ENCODE measurements around the gene CDADC1.
"Not testable (repeated sequence)": the region's sequence is repeated elsewhere in the genome, so short reads cannot be mapped to it uniquely, and the experiment has no call there.

The CDADC1 gene

DNA sequence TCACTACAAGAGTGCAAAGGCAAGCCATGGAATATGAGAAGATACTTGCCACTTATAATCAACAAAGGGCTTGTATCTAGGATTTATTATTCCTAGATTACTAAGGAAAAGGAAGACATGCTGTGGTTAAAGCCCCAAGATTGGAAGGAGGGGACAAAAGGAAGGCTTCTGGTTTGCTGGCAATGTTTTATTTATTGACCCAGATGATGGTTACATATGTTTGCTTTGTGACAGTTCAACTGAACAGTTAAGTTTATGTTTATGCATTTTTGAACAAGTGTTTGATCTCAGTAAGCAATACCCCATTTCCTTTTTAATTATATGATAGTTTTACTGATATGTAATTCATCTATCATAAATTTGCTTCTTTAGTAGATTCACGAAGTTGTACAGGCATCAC, 40.3 kb downstream of the CDADC1 start:
- Histone ChIP-seq H3K27me3 (ENCODE audit: insufficient read depth, low read depth, severe bottlenecking) (no peaks in the 10 kb centered on the region), H3K4me3 (ENCODE audit: low read depth, low read length) (no peak overlapping the region), H3K36me3 (no peaks in the 10 kb centered on the region), H3K27ac (no peak overlapping the region), H3K9me3 (ENCODE audit: severe bottlenecking) (no peaks in the 10 kb centered on the region)
- TF ChIP-seq, protein P1, sequence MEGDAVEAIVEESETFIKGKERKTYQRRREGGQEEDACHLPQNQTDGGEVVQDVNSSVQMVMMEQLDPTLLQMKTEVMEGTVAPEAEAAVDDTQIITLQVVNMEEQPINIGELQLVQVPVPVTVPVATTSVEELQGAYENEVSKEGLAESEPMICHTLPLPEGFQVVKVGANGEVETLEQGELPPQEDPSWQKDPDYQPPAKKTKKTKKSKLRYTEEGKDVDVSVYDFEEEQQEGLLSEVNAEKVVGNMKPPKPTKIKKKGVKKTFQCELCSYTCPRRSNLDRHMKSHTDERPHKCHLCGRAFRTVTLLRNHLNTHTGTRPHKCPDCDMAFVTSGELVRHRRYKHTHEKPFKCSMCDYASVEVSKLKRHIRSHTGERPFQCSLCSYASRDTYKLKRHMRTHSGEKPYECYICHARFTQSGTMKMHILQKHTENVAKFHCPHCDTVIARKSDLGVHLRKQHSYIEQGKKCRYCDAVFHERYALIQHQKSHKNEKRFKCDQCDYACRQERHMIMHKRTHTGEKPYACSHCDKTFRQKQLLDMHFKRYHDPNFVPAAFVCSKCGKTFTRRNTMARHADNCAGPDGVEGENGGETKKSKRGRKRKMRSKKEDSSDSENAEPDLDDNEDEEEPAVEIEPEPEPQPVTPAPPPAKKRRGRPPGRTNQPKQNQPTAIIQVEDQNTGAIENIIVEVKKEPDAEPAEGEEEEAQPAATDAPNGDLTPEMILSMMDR (IDR thresholded peaks at IDR 0.05; ENCODE audit: low read depth, low read length) = no peak
- no peak for DNase-seq

GRCh38 chr13:49288458-49288857, 40.7 kb downstream of the CDADC1 start:
- Histone ChIP-seq H3K36me3 (no peaks in the 10 kb centered on the region), H3K27me3 (ENCODE audit: insufficient read depth, low read depth, severe bottlenecking) (no peaks in the 10 kb centered on the region), H3K27ac (no peak overlapping the region), H3K4me3 (ENCODE audit: low read depth, low read length) (no peak overlapping the region), H3K9me3 (ENCODE audit: severe bottlenecking) (no peaks in the 10 kb centered on the region)
- TF ChIP-seq, protein P1 (IDR thresholded peaks at IDR 0.05; ENCODE audit: low read depth, low read length) = no peak
- DNase-seq = no peak

DNA sequence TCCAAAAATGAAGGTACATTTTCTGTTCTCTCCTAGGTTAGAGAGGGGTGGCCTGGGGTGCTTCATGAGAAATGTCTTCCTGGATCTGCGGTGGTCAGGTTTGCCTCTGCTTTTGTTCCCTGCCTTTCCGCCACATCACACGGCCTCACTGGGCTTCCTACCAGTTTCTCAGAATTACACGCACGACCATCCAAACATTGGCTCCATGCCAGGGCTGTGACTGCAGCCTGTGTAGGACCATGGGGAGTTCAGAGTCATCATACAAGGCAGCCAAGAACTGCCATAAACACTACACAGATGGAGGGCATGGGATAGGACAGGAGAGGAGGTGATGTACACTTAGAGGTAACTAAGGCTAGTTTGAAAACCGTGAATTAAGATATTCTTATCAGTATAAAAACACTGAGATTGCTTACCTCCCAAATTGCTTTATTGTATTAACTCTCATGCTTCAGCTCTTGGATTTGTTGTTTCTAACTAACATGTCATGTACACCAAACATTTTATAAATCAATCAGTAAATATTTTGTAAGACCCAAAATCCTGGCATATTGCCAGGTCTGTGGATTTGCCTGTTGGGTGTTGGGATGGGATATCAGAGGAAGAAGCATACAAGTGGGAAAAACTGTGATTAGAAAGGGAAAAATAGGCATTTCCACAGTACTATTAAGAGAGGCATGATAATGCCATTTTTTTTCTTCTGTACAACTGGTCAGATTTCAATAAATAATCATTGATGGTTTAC, 45.2 kb downstream of the CDADC1 start:
- TF ChIP-seq, protein P1 (IDR thresholded peaks at IDR 0.05; ENCODE audit: low read depth, low read length) = no peak
- H3K36me3 ChIP-seq = no peaks in the 10 kb centered on the region
- no peaks in the 10 kb centered on the region for H3K9me3 ChIP-seq (ENCODE audit: severe bottlenecking)
- H3K27me3 ChIP-seq (ENCODE audit: insufficient read depth, low read depth, severe bottlenecking) = no peaks in the 10 kb centered on the region
- H3K4me3 ChIP-seq (ENCODE audit: low read depth, low read length) = no peak overlapping the region
- no peak for DNase-seq
- no peak overlapping the region for H3K27ac ChIP-seq

- H3K27ac ChIP-seq; H3K4me3 ChIP-seq (ENCODE audit: low read depth, low read length); H3K36me3 ChIP-seq; H3K27me3 ChIP-seq (ENCODE audit: insufficient read depth, low read depth, severe bottlenecking); DNase-seq; H3K9me3 ChIP-seq (ENCODE audit: severe bottlenecking): not testable (repeated sequence)
These were observed 47.0 kb downstream of the CDADC1 start for GRCh38 chr13:49294723-49295122.

DNA sequence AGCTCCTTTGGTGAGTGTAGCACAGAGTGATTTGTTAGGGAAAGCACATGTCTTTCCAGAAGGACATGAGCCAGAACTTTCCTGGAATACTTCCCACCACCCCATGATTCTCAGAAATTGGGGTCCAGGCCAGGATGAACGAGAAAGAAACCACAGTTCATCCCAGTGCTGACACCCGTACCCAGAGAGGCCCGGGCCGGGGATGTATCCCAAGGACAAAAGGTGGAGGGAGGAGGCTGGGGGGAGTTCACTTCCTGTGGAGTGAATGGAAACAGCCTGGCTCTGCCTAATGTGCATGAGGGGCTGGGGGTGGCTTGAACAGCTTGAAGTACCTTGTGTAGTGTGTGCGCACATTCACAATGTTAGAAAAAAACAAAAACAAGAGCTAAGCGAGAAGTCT, 47.5 kb downstream of the CDADC1 start:
- Histone ChIP-seq H3K27me3 (ENCODE audit: insufficient read depth, low read depth, severe bottlenecking) (no peaks in the 10 kb centered on the region), H3K4me3 (ENCODE audit: low read depth, low read length) (no peak overlapping the region), H3K27ac (no peak overlapping the region), H3K9me3 (ENCODE audit: severe bottlenecking) (no peaks in the 10 kb centered on the region), H3K36me3 (no peaks in the 10 kb centered on the region)
- TF ChIP-seq, protein P1 (IDR thresholded peaks at IDR 0.05; ENCODE audit: low read depth, low read length) = no peak
- DNase-seq = no peak

GRCh38 chr13:49296659-49297058, 48.9 kb downstream of the CDADC1 start:
- no peaks in the 10 kb centered on the region for H3K9me3 ChIP-seq (ENCODE audit: severe bottlenecking)
- no peak overlapping the region for H3K27ac ChIP-seq
- TF ChIP-seq, protein P1 (IDR thresholded peaks at IDR 0.05; ENCODE audit: low read depth, low read length) = no peak
- H3K27me3 ChIP-seq (ENCODE audit: insufficient read depth, low read depth, severe bottlenecking) = no peaks in the 10 kb centered on the region
- H3K36me3 ChIP-seq = no peaks in the 10 kb centered on the region
- H3K4me3 ChIP-seq (ENCODE audit: low read depth, low read length) = no peak overlapping the region
- no peak for DNase-seq

Measured in WERI-Rb-1 (cell line).